GM12801 (cell line): ENCODE results near the gene SMKR1.

Experiments used
- TF ChIP-seq, protein P1 (sequence below): IDR thresholded peaks from one replicate; pipeline ENCODE4 v1.5.1; 2011; ENCODE audit warnings: control low read depth; ENCODE audit not compliant: insufficient read length; ENCODE audit errors: extremely low read depth

Gene SMKR1

GRCh38 chr7:129503725-129504124, 1.4 kb downstream of the SMKR1 start:
- TF ChIP-seq, protein P1, sequence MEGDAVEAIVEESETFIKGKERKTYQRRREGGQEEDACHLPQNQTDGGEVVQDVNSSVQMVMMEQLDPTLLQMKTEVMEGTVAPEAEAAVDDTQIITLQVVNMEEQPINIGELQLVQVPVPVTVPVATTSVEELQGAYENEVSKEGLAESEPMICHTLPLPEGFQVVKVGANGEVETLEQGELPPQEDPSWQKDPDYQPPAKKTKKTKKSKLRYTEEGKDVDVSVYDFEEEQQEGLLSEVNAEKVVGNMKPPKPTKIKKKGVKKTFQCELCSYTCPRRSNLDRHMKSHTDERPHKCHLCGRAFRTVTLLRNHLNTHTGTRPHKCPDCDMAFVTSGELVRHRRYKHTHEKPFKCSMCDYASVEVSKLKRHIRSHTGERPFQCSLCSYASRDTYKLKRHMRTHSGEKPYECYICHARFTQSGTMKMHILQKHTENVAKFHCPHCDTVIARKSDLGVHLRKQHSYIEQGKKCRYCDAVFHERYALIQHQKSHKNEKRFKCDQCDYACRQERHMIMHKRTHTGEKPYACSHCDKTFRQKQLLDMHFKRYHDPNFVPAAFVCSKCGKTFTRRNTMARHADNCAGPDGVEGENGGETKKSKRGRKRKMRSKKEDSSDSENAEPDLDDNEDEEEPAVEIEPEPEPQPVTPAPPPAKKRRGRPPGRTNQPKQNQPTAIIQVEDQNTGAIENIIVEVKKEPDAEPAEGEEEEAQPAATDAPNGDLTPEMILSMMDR = no peak

- TF ChIP-seq, protein P1 = no peak
These were observed 9.9 kb downstream of the SMKR1 start for GRCh38 chr7:129512192-129512591.

GRCh38 chr7:129513546-129513945, 11.2 kb downstream of the SMKR1 start:
- TF ChIP-seq, protein P1 = no peak

DNA sequence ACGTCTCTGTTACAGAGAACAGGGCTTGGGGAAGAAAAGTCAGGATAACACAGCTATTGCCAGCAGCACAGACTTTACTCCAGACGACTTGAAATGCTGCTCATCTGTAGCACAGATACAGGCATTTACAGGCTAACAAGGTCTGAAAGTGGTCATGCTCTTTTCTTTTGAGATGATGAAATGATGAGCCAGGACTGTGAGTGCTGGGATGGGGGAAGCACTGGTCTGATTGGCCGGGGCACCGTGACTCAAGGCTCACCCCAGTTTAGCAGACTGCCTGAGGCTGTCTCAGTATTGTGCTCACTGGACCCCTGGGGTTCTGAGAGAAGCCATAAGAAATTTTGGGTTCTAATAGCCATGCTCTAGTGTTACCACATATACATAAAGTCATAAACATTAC, 12.4 kb downstream of the SMKR1 start:
- TF ChIP-seq, protein P1 = no peak

GRCh38 chr7:129515381-129515780, 13.1 kb downstream of the SMKR1 start:
- TF ChIP-seq, protein P1 = no peak

- TF ChIP-seq, protein P1 = no peak
These were observed 15.6 kb downstream of the SMKR1 start for GRCh38 chr7:129517931-129518330.

DNA sequence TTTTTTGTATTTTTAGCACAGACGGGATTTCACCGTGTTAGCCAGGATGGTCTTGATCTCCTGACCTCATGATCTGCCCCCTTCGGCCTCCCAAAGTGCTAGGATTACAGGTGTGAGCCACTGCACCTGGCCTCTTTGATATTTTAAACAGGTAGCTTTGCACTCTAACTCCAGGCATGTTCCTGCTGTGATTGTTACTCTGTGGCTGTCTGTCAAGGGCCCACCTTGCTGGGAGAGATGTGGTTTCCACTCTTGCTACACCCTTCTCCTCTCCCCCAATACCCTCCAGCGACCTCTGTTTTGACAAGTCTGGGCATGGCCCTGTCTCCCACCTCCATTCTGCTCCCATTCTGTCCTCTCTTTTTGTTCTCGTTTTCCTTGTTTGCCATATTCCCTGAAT, 17.1 kb downstream of the SMKR1 start:
- TF ChIP-seq, protein P1 = no peak
